DND-41 (cell line): ENCODE results near the gene GRIK2.

Source experiments
- ATAC-seq: fragments of 200-7000 bp; cut with Tn5 transposase; 3 replicates; pipeline ENCODE4 v1.9.1; 2021; ENCODE audit warnings: low read depth; ENCODE audit not compliant: insufficient read depth
- DNase-seq: peaks from one replicate; pipeline ENCODE4 v3.0.0-alpha.2; 2020
- H2AFZ ChIP-seq: 2 replicates; pipeline ENCODE4 v1.6.0; 2012; ENCODE audit warnings: low read depth, low read length
- H3K27ac ChIP-seq: 2 replicates; pipeline ENCODE4 v1.5.1; 2012; ENCODE audit warnings: low read length, inconsistent platforms
- H3K27me3 ChIP-seq: fragments of 200-600 bp; sonication (generic); 2 replicates; pipeline ENCODE4 v1.6.0; 2012; ENCODE audit warnings: low read length, mild to moderate bottlenecking, inconsistent platforms; ENCODE audit not compliant: insufficient read depth, poor library complexity
- H3K36me3 ChIP-seq: 2 replicates; pipeline ENCODE4 v1.5.1; 2012; ENCODE audit warnings: low read length, inconsistent platforms; ENCODE audit not compliant: insufficient read depth
- H3K4me1 ChIP-seq: 2 replicates; pipeline ENCODE4 v1.5.1; 2012; ENCODE audit warnings: mild to moderate bottlenecking, low read length; ENCODE audit not compliant: insufficient read depth
- H3K4me2 ChIP-seq: 2 replicates; pipeline ENCODE4 v1.6.0; 2012; ENCODE audit warnings: mild to moderate bottlenecking, moderate library complexity, low read length, inconsistent platforms; ENCODE audit not compliant: insufficient read depth
- H3K4me3 ChIP-seq, 2 experiments: fragments of 200-600 bp in 1 of 2; shearing (Covaris generic) in 1 of 2; 2 replicates each; pipeline ENCODE4 v1.5.1; 2012 to 2016; ENCODE audit warnings: inconsistent platforms in 2 of 2, low read length in 2 of 2, mild to moderate bottlenecking in 2 of 2, low read depth in 1 of 2, moderate library complexity in 1 of 2
- H3K79me2 ChIP-seq: 2 replicates; pipeline ENCODE4 v1.6.0; 2012; ENCODE audit warnings: low read length, inconsistent platforms; ENCODE audit not compliant: insufficient read depth
- H3K9ac ChIP-seq: 2 replicates; pipeline ENCODE4 v1.6.0; 2012; ENCODE audit warnings: low read depth, mild to moderate bottlenecking, inconsistent platforms, low read length, moderate library complexity
- H3K9me3 ChIP-seq: 2 replicates; pipeline ENCODE4 v1.5.1; 2012; ENCODE audit warnings: low read length, moderate library complexity, mild to moderate bottlenecking, inconsistent platforms; ENCODE audit not compliant: insufficient read depth, severe bottlenecking
- H4K20me1 ChIP-seq: 2 replicates; pipeline ENCODE4 v1.6.0; 2012; ENCODE audit warnings: low read length; ENCODE audit not compliant: insufficient read depth
- EZH2 ChIP-seq: IDR thresholded peaks from 3 replicates; pipeline ENCODE4 v1.6.1; 2012; ENCODE audit warnings: borderline replicate concordance, low read depth, mild to moderate bottlenecking, moderate library complexity, low read length, inconsistent platforms; ENCODE audit not compliant: severe bottlenecking
- TF ChIP-seq, protein P1 (sequence below): IDR thresholded peaks from 2 replicates; pipeline ENCODE4 v1.5.1; 2012; ENCODE audit warnings: borderline replicate concordance, low read length, moderate library complexity, mild to moderate bottlenecking; ENCODE audit not compliant: poor library complexity, severe bottlenecking; ENCODE audit errors: extremely low read depth

GRIK2 gene

DNA sequence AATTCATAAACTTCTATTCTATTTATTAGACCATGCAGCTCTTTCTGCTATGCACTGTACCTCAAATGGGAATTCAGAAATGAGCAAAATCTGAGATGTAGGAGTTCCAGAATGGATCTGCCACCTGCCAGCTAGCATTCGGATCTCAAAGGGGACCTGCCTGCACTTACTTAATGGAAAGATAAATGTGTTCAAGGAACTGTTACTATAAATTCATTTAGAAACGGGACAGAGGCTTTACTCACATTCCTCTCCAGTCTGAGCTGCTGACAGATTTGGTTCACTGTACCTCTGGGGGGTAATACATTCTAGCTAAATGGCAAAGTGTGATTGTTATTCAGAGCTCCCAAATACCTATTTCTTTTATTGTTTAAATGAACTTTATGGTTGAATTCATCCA is 384.1 kb downstream of the GRIK2 start:
- Histone ChIP-seq H3K79me2 (no peaks in the 10 kb centered on the region), H3K27ac (no peak overlapping the region), H3K9ac (no peak overlapping the region), H2AFZ (no peak overlapping the region), H3K9me3 (no peaks in the 10 kb centered on the region), H3K4me1 (no peaks in the 10 kb centered on the region), H3K4me2 (no peak overlapping the region), H3K27me3 (no peaks in the 10 kb centered on the region), H3K4me3 (no peak overlapping the region), H4K20me1 (no peaks in the 10 kb centered on the region), H3K36me3 (no peaks in the 10 kb centered on the region)
- no peak for TF ChIP-seq EZH2
- TF ChIP-seq, protein P1, sequence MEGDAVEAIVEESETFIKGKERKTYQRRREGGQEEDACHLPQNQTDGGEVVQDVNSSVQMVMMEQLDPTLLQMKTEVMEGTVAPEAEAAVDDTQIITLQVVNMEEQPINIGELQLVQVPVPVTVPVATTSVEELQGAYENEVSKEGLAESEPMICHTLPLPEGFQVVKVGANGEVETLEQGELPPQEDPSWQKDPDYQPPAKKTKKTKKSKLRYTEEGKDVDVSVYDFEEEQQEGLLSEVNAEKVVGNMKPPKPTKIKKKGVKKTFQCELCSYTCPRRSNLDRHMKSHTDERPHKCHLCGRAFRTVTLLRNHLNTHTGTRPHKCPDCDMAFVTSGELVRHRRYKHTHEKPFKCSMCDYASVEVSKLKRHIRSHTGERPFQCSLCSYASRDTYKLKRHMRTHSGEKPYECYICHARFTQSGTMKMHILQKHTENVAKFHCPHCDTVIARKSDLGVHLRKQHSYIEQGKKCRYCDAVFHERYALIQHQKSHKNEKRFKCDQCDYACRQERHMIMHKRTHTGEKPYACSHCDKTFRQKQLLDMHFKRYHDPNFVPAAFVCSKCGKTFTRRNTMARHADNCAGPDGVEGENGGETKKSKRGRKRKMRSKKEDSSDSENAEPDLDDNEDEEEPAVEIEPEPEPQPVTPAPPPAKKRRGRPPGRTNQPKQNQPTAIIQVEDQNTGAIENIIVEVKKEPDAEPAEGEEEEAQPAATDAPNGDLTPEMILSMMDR: no peak
- no peak for ATAC-seq
- DNase-seq: no peak

DNA sequence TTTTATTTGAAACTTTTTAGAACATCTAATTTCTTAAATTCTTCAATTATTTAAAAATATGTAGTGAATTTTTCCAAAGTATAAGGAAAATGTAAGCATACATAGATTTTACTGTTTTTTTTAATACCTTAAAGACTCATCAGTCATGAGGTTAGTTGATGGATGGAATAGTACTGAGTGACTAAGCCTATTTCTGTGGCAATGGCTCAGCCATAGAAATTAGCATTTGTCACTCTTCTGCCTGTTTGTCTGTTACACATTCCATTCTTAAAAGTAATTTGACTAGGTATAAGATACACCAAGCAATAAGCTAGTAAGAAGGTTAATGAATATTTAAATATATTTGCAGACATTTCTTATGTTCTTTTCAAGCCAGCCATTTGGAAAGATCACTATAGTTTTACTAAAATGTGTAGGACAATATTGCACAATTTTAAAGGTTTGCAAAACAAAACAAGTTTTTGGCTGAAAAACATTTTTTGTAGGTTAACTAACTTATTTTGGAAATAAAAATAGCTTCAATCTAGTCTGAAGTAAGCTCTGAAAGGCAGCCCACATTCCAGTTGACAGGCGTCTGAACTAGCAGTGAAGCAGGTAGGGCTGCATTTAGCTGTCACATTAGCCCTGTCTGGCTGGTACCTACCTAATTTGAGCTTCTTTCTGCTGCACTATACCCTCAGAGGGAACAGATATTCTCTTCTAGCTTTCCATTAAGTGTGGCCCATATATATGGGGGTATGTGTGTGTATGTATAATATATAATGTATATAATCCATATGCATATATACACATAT is 385.7 kb downstream of the GRIK2 start:
- TF ChIP-seq, protein P1: no peak
- no peak for TF ChIP-seq EZH2
- no peak overlapping the region for H2AFZ ChIP-seq
- H3K4me2 ChIP-seq: no peak overlapping the region
- ATAC-seq: no peak
- H3K27me3 ChIP-seq: no peaks in the 10 kb centered on the region
- H3K9ac ChIP-seq: no peak overlapping the region
- DNase-seq: no peak
- no peak overlapping the region for H3K4me3 ChIP-seq
- H3K36me3 ChIP-seq: no peaks in the 10 kb centered on the region
- no peak overlapping the region for H3K27ac ChIP-seq
- H3K4me1 ChIP-seq: no peaks in the 10 kb centered on the region
- H3K9me3 ChIP-seq: no peaks in the 10 kb centered on the region
- no peaks in the 10 kb centered on the region for H4K20me1 ChIP-seq
- no peaks in the 10 kb centered on the region for H3K79me2 ChIP-seq

DNA sequence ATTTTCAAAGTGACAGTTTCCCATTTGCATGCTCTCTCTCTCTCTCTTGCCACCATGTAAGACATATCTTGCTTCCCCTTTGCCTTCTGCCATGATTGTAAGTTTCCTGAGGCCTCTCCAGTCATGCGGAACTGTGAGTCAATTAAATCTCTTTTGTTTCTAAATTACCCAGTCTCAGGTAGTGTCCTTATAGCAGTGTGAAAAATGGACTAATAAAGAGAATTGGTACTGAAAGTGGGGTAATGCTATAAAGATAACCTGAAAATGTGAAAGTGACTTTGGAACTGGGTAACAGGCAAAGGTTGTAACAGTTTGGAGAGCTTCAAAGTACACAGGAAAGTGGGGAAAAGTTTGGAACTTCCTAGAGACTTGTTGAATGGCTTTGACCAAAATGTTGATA is 389.8 kb downstream of the GRIK2 start:
- Histone ChIP-seq H3K9me3 (no peaks in the 10 kb centered on the region), H3K4me2 (no peak overlapping the region), H2AFZ (no peak overlapping the region), H3K36me3 (no peaks in the 10 kb centered on the region), H3K4me3 (no peak overlapping the region), H3K9ac (no peak overlapping the region), H3K27me3 (no peaks in the 10 kb centered on the region), H4K20me1 (no peaks in the 10 kb centered on the region), H3K27ac (no peak overlapping the region), H3K79me2 (no peaks in the 10 kb centered on the region), H3K4me1 (no peaks in the 10 kb centered on the region)
- no peak for ATAC-seq
- DNase-seq: no peak
- TF ChIP-seq EZH2: no peak
- TF ChIP-seq, protein P1: no peak
